ENCODE measurements around the gene NOC2L. TPM values are rescaled to one million over a fixed set of nuclear protein-coding genes. Genes with fewer than 3 reads are reported as not detected.

The NOC2L gene
- total RNA-seq, 1 donor from 2014 or later = 192 TPM

- intact Hi-C loops (cut with micrococcal nuclease) = no loop called here
- no peak overlapping the region for H3K4me3 Mint-ChIP-seq
- H3K4me1 Mint-ChIP-seq = peaks cover 6% of the 10 kb centered on the region
- H3K27ac Mint-ChIP-seq = no peak overlapping the region
- no peaks in the 10 kb centered on the region for H3K36me3 Mint-ChIP-seq (ENCODE audit: low read depth)
- DNase-seq = no peak
- H3K9me3 Mint-ChIP-seq = no peaks in the 10 kb centered on the region
- H3K27me3 Mint-ChIP-seq = peaks cover 23% of the 10 kb centered on the region
Measured at GRCh38 chr1:915295-916172, 43.5 kb downstream of the NOC2L start.

- Mint-ChIP-seq H3K27ac (no peak overlapping the region), H3K36me3 (ENCODE audit: low read depth) (no peaks in the 10 kb centered on the region), H3K4me3 (no peak overlapping the region), H3K9me3 (no peaks in the 10 kb centered on the region), H3K4me1 (peaks cover 6% of the 10 kb centered on the region), H3K27me3 (peaks cover 20% of the 10 kb centered on the region)
- no peak for DNase-seq
- intact Hi-C loops (cut with micrococcal nuclease) = no loop called here
Measured at GRCh38 chr1:914891-915280, 44.2 kb downstream of the NOC2L start.

GRCh38 chr1:914131-914890 is 44.7 kb downstream of the NOC2L start:
- H3K4me1 Mint-ChIP-seq = peaks cover 6% of the 10 kb centered on the region
- no peaks in the 10 kb centered on the region for H3K9me3 Mint-ChIP-seq
- no peaks in the 10 kb centered on the region for H3K36me3 Mint-ChIP-seq (ENCODE audit: low read depth)
- no peak for DNase-seq
- H3K27ac Mint-ChIP-seq = no peak overlapping the region
- no peak overlapping the region for H3K4me3 Mint-ChIP-seq
- peaks cover 20% of the 10 kb centered on the region for H3K27me3 Mint-ChIP-seq
- intact Hi-C loops (cut with micrococcal nuclease) = no loop called here

GRCh38 chr1:913491-914130 is 45.4 kb downstream of the NOC2L start:
- intact Hi-C loops (cut with micrococcal nuclease) = no loop called here
- Mint-ChIP-seq H3K4me3 (no peak overlapping the region), H3K27ac (no peak overlapping the region), H3K9me3 (no peaks in the 10 kb centered on the region), H3K27me3 (peaks cover 20% of the 10 kb centered on the region), H3K4me1 (peaks cover 6% of the 10 kb centered on the region), H3K36me3 (ENCODE audit: low read depth) (no peaks in the 10 kb centered on the region)
- no peak for DNase-seq

GRCh38 chr1:912740-913301 is 46.2 kb downstream of the NOC2L start:
- H3K4me3 Mint-ChIP-seq = no peak overlapping the region
- no peaks in the 10 kb centered on the region for H3K36me3 Mint-ChIP-seq (ENCODE audit: low read depth)
- DNase-seq = no peak
- H3K27me3 Mint-ChIP-seq = peaks cover 25% of the 10 kb centered on the region
- intact Hi-C loops (cut with micrococcal nuclease) = no loop called here
- H3K9me3 Mint-ChIP-seq = no peaks in the 10 kb centered on the region
- no peak overlapping the region for H3K27ac Mint-ChIP-seq
- peaks cover 6% of the 10 kb centered on the region for H3K4me1 Mint-ChIP-seq

GRCh38 chr1:911875-912739 is 46.9 kb downstream of the NOC2L start:
- intact Hi-C loops (cut with micrococcal nuclease) = no loop called here
- no peaks in the 10 kb centered on the region for H3K36me3 Mint-ChIP-seq (ENCODE audit: low read depth)
- H3K9me3 Mint-ChIP-seq = no peaks in the 10 kb centered on the region
- peaks cover 6% of the 10 kb centered on the region for H3K4me1 Mint-ChIP-seq
- peaks cover 31% of the 10 kb centered on the region for H3K27me3 Mint-ChIP-seq
- H3K4me3 Mint-ChIP-seq = no peak overlapping the region
- no peak for DNase-seq
- H3K27ac Mint-ChIP-seq = no peak overlapping the region

- Mint-ChIP-seq H3K27me3 (peaks cover 41% of the 10 kb centered on the region), H3K27ac (peak overlapping the region; percentile 34), H3K4me3 (no peak overlapping the region), H3K36me3 (ENCODE audit: low read depth) (no peaks in the 10 kb centered on the region), H3K9me3 (no peaks in the 10 kb centered on the region), H3K4me1 (peaks cover 6% of the 10 kb centered on the region)
- no peak for DNase-seq
- intact Hi-C loops (cut with micrococcal nuclease) = no loop called here
Measured at GRCh38 chr1:910881-911721, 48.0 kb downstream of the NOC2L start.

GRCh38 chr1:910311-910880 is 48.7 kb downstream of the NOC2L start:
- no peak for DNase-seq
- H3K36me3 Mint-ChIP-seq (ENCODE audit: low read depth) = no peaks in the 10 kb centered on the region
- peaks cover 48% of the 10 kb centered on the region for H3K27me3 Mint-ChIP-seq
- no peak overlapping the region for H3K27ac Mint-ChIP-seq
- H3K4me1 Mint-ChIP-seq = peaks cover 8% of the 10 kb centered on the region
- intact Hi-C loops (cut with micrococcal nuclease) = no loop called here
- H3K4me3 Mint-ChIP-seq = no peak overlapping the region
- H3K9me3 Mint-ChIP-seq = no peaks in the 10 kb centered on the region

GRCh38 chr1:909861-910310 is 49.2 kb downstream of the NOC2L start:
- H3K27ac Mint-ChIP-seq = no peak overlapping the region
- peaks cover 12% of the 10 kb centered on the region for H3K4me1 Mint-ChIP-seq
- no peaks in the 10 kb centered on the region for H3K9me3 Mint-ChIP-seq
- H3K27me3 Mint-ChIP-seq = peaks cover 52% of the 10 kb centered on the region
- no peak for DNase-seq
- H3K36me3 Mint-ChIP-seq (ENCODE audit: low read depth) = no peaks in the 10 kb centered on the region
- intact Hi-C loops (cut with micrococcal nuclease) = no loop called here
- no peak overlapping the region for H3K4me3 Mint-ChIP-seq

- Mint-ChIP-seq H3K4me1 (peaks cover 12% of the 10 kb centered on the region), H3K4me3 (no peak overlapping the region), H3K27ac (no peak overlapping the region), H3K9me3 (no peaks in the 10 kb centered on the region), H3K27me3 (peaks cover 52% of the 10 kb centered on the region), H3K36me3 (ENCODE audit: low read depth) (no peaks in the 10 kb centered on the region)
- intact Hi-C loops (cut with micrococcal nuclease) = no loop called here
- no peak for DNase-seq
Measured at GRCh38 chr1:908661-909060, 50.4 kb downstream of the NOC2L start.

- Mint-ChIP-seq H3K27ac (no peak overlapping the region), H3K36me3 (ENCODE audit: low read depth) (no peaks in the 10 kb centered on the region), H3K4me1 (peaks cover 11% of the 10 kb centered on the region), H3K4me3 (no peak overlapping the region), H3K9me3 (no peaks in the 10 kb centered on the region), H3K27me3 (peaks cover 54% of the 10 kb centered on the region)
- DNase-seq = no peak
- intact Hi-C loops (cut with micrococcal nuclease) = no loop called here
Measured at GRCh38 chr1:907611-908451, 51.2 kb downstream of the NOC2L start.

Data from activated CD4-positive, alpha-beta T cell treated with anti-CD3 and anti-CD28 coated beads, Interleukin-2, amount 10 ng/mL, durations not matched to agents 24 days and 14 days (primary cell).